ENCODE measurements around the gene SLC8A1.

DNA sequence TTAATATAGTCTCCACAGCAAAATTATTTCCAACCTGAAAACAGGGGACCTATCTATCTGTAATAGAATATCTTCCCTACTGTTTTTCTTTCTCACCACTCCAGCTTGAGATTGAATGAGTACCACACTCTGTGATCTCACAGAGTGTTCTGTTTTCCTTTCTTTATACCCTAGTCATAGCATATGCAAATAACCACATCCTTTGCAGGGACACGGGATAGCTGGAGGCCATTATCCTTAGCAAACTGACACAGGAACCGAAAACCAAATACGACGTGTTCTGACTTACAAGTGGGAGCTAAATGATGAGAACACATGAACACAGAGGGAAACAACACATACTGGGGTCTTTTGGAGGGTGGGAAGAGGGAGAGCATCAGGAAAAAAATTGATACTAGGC, 224.7 kb downstream of the SLC8A1 start:
- TF ChIP-seq POLR2A (IDR thresholded peaks at IDR 0.05) (no peak), EP300 (IDR thresholded peaks at IDR 0.05; ENCODE audit: low read depth) (no peak)
- TF ChIP-seq, protein P1, sequence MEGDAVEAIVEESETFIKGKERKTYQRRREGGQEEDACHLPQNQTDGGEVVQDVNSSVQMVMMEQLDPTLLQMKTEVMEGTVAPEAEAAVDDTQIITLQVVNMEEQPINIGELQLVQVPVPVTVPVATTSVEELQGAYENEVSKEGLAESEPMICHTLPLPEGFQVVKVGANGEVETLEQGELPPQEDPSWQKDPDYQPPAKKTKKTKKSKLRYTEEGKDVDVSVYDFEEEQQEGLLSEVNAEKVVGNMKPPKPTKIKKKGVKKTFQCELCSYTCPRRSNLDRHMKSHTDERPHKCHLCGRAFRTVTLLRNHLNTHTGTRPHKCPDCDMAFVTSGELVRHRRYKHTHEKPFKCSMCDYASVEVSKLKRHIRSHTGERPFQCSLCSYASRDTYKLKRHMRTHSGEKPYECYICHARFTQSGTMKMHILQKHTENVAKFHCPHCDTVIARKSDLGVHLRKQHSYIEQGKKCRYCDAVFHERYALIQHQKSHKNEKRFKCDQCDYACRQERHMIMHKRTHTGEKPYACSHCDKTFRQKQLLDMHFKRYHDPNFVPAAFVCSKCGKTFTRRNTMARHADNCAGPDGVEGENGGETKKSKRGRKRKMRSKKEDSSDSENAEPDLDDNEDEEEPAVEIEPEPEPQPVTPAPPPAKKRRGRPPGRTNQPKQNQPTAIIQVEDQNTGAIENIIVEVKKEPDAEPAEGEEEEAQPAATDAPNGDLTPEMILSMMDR (IDR thresholded peaks at IDR 0.05) = no peak
